Pancreas (tissue), 10 donors: Measurements from ENCODE around the gene LRRC61. TPM values are rescaled to one million over a fixed set of nuclear protein-coding genes. Genes with fewer than 3 reads are reported as not detected.

ENCODE experiments used
- ATAC-seq, 4 donors: fragments of 200-7000 bp; cut with Tn5 transposase; one replicate each; pipeline versions ENCODE4 v1.8.0 to v1.9.1; 2020; ENCODE audit warnings: mild to moderate bottlenecking in 4 of 4, moderate library complexity in 4 of 4
- DNase-seq, 6 donors: peaks; one replicate each; pipeline ENCODE4 v3.0.0-alpha.2; 2020
- FAIRE-seq: peaks from 2 replicates; lab custom pipeline; 2012; peaks lifted over from hg19 to GRCh38; lab: Jason Lieb, UNC
- H3K27ac ChIP-seq, 4 donors: fragments of 200-600 bp; sonication (generic); 1 replicate in 3 of 4; 2 replicates in 1 of 4; pipeline versions ENCODE4 v1.5.0 to v1.8.0; 2020
- H3K27me3 ChIP-seq, 4 donors: fragments of 200-600 bp; one replicate each; pipeline ENCODE4 v1.8.0; 2021
- H3K36me3 ChIP-seq, 3 donors: fragments of 200-600 bp; sonication (generic) in 1 of 3; one replicate each; pipeline versions ENCODE4 v1.5.0 to v1.8.0; 2020 to 2021
- H3K4me1 ChIP-seq, 3 donors: fragments of 200-600 bp; one replicate each; pipeline ENCODE4 v1.8.0; 2021
- H3K4me3 ChIP-seq, 4 donors: fragments of 200-600 bp; sonication (generic) in 2 of 4; one replicate each; pipeline versions ENCODE4 v1.5.0 to v1.8.0; 2020 to 2021
- H3K9me3 ChIP-seq, 4 donors: fragments of 200-600 bp; one replicate each; pipeline ENCODE4 v1.8.0; 2021
- CTCF ChIP-seq, 4 donors: fragments of 200-600 bp; sonication (generic) in 3 of 4; IDR thresholded peaks; one replicate each; pipeline versions ENCODE4 v1.5.0 to v1.8.0; 2021; ENCODE audit warnings: antibody characterized with exemption in 4 of 4
- WGBS, 2 donors: extraction: QIAGEN DNeasy Blood & Tissue Kit; methylation state at CpG; one replicate each; pipeline ENCODE4 v1.1.7; 2013; 5-methylcytosine and 5-hydroxymethylcytosine counted together
- intact Hi-C, 3 donors: fragments of 100-400 bp; cut with DNase I; formaldehyde crosslinking; loops; one replicate each; pipeline versions ENCODE4 v1.11.1 to v1.14.2; 2022
- polyA plus RNA-seq, 2 donors: library from polyadenylated mRNA; stranded (reverse); fragments of 200-250 nt; gene quantifications; one replicate each; pipeline ENCODE4 v1.2.3, GENCODE V29; 2013
- total RNA-seq, 6 donors: library from RNA; stranded (reverse); fragmentation: NEBNext Ultra II Directional in 4 of 6; extraction: Animal tissue kit (Norgen Biotek cat#: 25700) in 4 of 6; gene quantifications; one replicate each; pipeline versions ENCODE4 v1.2.1 to v1.2.4, GENCODE V29; 2021 to 2023
- donor health status: healthy with polysubstance abuse.
- donor health status: DM: no; HTN: no; CAD: no; lungs with moderate emphysema.
- donor health status: DM: no; HTN: no; CAD: no.
- donor health status: control.
- donor health status: control.
- donor health status: Bipolar disorder and iron deficiency.
- donor health status: DM: yes; HTN: yes; CAD: no.
- donor health status: DM: no; HTN: no; CAD: no.
- donor health status: DM: no; HTN: no; CAD: no.
- donor health status: DM: yes; HTN: yes; CAD: no.

Gene LRRC61
- total and polyA plus RNA-seq, 8 donors = 7.1 to 11.2 (median 8.8) TPM

DNA sequence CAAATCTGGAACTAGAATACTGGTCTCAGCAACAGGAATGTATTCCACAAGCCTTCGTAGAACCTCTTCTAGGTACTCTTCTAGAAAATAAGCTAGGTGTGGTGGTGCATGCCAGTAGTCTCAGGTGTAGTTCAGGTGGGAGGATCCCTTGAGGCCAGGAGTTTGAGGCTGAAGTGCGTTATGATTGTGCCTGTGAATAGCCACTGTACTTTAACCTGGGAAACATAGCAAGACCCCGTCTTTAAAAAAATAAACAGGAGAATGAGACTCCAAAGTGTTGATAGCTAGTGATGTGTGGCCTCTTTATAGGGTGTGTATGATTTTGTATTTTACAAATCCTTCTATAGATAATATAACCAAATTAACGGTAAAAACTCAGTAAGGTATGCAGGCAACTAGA lies 54.5 kb downstream of the LRRC61 start:
- ATAC-seq (no peak), FAIRE-seq (no peak), DNase-seq (no peak)
- 16 to 20% methylated on average over 4 of the region's 4 CpGs for WGBS, 2 donors
- no peak for TF ChIP-seq CTCF (IDR thresholded peaks at IDR 0.05)
- peaks cover 0 to 8% (median 6%) of the 10 kb centered on the region in 3 donors for H3K36me3 ChIP-seq
- no peak overlapping the region for H3K4me3 ChIP-seq
- intact Hi-C loops = no loop called here
- peaks cover 20 to 48% (median 31%) of the 10 kb centered on the region in 3 donors for H3K4me1 ChIP-seq
- H3K27ac ChIP-seq = peak overlapping the region; percentile 90 to 98 (median 96)
- no peaks in the 10 kb centered on the region for H3K9me3 ChIP-seq
- H3K27me3 ChIP-seq = no peaks in the 10 kb centered on the region

GRCh38 chr7:150378115-150378852 lies 55.1 kb downstream of the LRRC61 start:
- intact Hi-C loops = no loop called here
- H3K27ac ChIP-seq = peak overlapping the region; percentile 90 to 98 (median 96)
- peak; percentile 38 to 53 (median 44) for ATAC-seq
- H3K27me3 ChIP-seq = no peaks in the 10 kb centered on the region
- peak overlapping the region; percentile 57 to 87 (median 75) for H3K4me3 ChIP-seq
- FAIRE-seq = no peak
- peak in 5 of 6 donors; percentile 65 to 73 (median 68) for DNase-seq
- no peaks in the 10 kb centered on the region for H3K9me3 ChIP-seq
- peaks cover 0 to 4% (median 4%) of the 10 kb centered on the region in 3 donors for H3K36me3 ChIP-seq
- 2 to 3% methylated on average over 32 of the region's 32 CpGs for WGBS, 2 donors
- TF ChIP-seq CTCF (IDR thresholded peaks at IDR 0.05) = no peak
- H3K4me1 ChIP-seq = peaks cover 14 to 42% (median 31%) of the 10 kb centered on the region in 3 donors

GRCh38 chr7:150378853-150379440 lies 55.8 kb downstream of the LRRC61 start, which contains the start of gene ZNF775:
ZNF775 (plus strand) TSS chr7:150379330; CDS start chr7:150388471, 9,141 bp downstream.
- Histone ChIP-seq H3K9me3 (no peaks in the 10 kb centered on the region), H3K27ac (peak within 1 kb of the TSS; percentile 90 to 98 (median 96)), H3K4me3 (peak within 1 kb of the TSS; percentile 57 to 87 (median 75)), H3K36me3 (peaks cover 0 to 2% (median under 1%) of the 10 kb centered on the region in 3 donors), H3K4me1 (peaks cover 11 to 36% (median 31%) of the 10 kb centered on the region in 3 donors), H3K27me3 (no peaks in the 10 kb centered on the region)
- no peak for TF ChIP-seq CTCF (IDR thresholded peaks at IDR 0.05)
- intact Hi-C loops = no loop called here
- ATAC-seq = peak; percentile 92 to 96 (median 94)
- DNase-seq = peak; percentile 96 to 98 (median 97)
- 0 to 1% methylated on average over 58 to 60 of the region's 60 CpGs for WGBS, 2 donors
- no peak for FAIRE-seq

- DNase-seq = peak in 1 of 6 donors; percentile 39
- no peaks in the 10 kb centered on the region for H3K36me3 ChIP-seq
- peak overlapping the region; percentile 56 to 98 (median 96) for H3K27ac ChIP-seq
- intact Hi-C loops = no loop called here
- H3K4me3 ChIP-seq = peak overlapping the region; percentile 57 to 87 (median 75)
- no peak for TF ChIP-seq CTCF (IDR thresholded peaks at IDR 0.05)
- H3K27me3 ChIP-seq = no peaks in the 10 kb centered on the region
- 2 to 3% methylated on average over 42 to 52 of the region's 52 CpGs for WGBS, 2 donors
- no peak for FAIRE-seq
- ATAC-seq = peak in 1 of 4 donors; percentile 1
- no peaks in the 10 kb centered on the region for H3K9me3 ChIP-seq
- peaks cover 11 to 35% (median 31%) of the 10 kb centered on the region in 3 donors for H3K4me1 ChIP-seq
These were observed 56.6 kb downstream of the LRRC61 start for GRCh38 chr7:150379441-150380379.
